Measurements from ENCODE around the gene TRAPPC11. TPM values are rescaled to one million over a fixed set of nuclear protein-coding genes. Genes with fewer than 3 reads are reported as not detected.

The TRAPPC11 gene
- total RNA-seq, 1 donor from 2014 or later: 26.3 TPM

DNA sequence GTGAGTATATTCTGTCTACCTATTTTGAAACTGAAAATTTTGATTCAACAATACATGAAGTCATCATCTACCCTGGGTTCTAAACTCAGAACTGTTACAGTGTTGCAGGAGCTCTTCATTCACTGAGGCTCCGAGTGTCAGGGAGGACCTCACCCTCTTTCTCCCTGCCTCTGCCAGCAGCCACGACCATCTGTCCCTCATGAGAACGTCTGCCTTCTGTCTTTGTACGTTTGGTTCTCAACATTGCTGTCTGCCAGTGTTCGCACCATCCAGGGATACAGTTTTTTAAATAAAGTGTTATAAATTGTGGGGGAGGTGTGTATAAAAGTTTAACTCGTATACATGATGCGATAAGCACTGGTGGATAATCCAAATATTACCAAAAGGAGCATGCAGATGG lies 55.5 kb downstream of the TRAPPC11 start:
- H3K27me3 Mint-ChIP-seq (ENCODE audit: low read depth): no peaks in the 10 kb centered on the region
- DNase-seq (ENCODE audit: low spot score): no peak
- TF ChIP-seq, protein P1, sequence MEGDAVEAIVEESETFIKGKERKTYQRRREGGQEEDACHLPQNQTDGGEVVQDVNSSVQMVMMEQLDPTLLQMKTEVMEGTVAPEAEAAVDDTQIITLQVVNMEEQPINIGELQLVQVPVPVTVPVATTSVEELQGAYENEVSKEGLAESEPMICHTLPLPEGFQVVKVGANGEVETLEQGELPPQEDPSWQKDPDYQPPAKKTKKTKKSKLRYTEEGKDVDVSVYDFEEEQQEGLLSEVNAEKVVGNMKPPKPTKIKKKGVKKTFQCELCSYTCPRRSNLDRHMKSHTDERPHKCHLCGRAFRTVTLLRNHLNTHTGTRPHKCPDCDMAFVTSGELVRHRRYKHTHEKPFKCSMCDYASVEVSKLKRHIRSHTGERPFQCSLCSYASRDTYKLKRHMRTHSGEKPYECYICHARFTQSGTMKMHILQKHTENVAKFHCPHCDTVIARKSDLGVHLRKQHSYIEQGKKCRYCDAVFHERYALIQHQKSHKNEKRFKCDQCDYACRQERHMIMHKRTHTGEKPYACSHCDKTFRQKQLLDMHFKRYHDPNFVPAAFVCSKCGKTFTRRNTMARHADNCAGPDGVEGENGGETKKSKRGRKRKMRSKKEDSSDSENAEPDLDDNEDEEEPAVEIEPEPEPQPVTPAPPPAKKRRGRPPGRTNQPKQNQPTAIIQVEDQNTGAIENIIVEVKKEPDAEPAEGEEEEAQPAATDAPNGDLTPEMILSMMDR (IDR thresholded peaks at IDR 0.05): no peak
- no peaks in the 10 kb centered on the region for H3K9me3 Mint-ChIP-seq (ENCODE audit: low read depth)
- peaks cover 28% of the 10 kb centered on the region for H3K36me3 Mint-ChIP-seq (ENCODE audit: low read depth)
- no peak overlapping the region for H3K27ac Mint-ChIP-seq (ENCODE audit: unreplicated experiment)
- H3K4me3 Mint-ChIP-seq (ENCODE audit: unreplicated experiment): no peak overlapping the region
- no peaks in the 10 kb centered on the region for H3K4me1 Mint-ChIP-seq (ENCODE audit: low read depth)

DNA sequence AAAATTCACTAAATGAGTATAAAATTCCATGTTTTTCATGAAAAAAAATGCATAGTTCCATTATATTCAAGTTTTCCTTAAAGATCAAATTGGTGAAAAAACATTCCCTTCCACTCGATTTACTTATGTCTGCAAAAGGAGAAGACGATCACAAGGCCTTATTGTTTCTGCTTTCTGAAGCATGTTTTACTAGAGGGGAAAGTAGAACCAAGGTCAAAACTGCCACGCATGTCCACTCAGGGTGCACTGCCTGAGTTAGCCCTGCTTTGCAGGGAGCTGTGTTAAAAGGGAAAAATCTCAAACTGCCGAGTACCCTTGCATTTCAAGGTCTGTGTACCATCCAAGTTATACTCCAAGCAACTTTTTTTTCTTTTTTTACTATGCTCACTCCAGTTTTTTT lies 57.2 kb downstream of the TRAPPC11 start:
- TF ChIP-seq, protein P1 (IDR thresholded peaks at IDR 0.05): no peak
- Mint-ChIP-seq H3K27ac (ENCODE audit: unreplicated experiment) (no peak overlapping the region), H3K4me1 (ENCODE audit: low read depth) (no peaks in the 10 kb centered on the region), H3K4me3 (ENCODE audit: unreplicated experiment) (no peak overlapping the region), H3K36me3 (ENCODE audit: low read depth) (peaks cover 24% of the 10 kb centered on the region), H3K9me3 (ENCODE audit: low read depth) (peaks cover 7% of the 10 kb centered on the region), H3K27me3 (ENCODE audit: low read depth) (peaks cover 1% of the 10 kb centered on the region)
- no peak for DNase-seq (ENCODE audit: low spot score)

DNA sequence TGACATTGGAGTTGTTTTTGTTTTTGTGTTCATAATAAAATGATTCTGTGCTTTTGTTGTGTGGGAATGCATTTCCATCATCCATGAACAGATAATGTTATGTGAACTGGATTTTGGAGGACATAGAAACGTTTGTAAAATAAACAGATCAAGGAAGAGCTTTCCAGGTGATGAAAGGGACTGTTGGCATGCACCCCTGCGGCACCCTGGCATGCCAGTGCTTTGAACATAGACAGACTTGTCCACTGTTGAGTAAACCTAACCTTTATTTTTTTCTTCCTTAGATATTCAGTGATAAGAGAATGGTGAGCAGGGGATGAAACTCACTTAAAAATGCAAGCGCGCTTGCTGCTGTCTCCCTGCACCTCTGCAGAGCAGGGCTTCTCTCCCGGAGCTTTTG lies 59.8 kb downstream of the TRAPPC11 start:
- peaks cover 2% of the 10 kb centered on the region for H3K4me1 Mint-ChIP-seq (ENCODE audit: low read depth)
- H3K4me3 Mint-ChIP-seq (ENCODE audit: unreplicated experiment): no peak overlapping the region
- no peak for DNase-seq (ENCODE audit: low spot score)
- no peak overlapping the region for H3K27ac Mint-ChIP-seq (ENCODE audit: unreplicated experiment)
- TF ChIP-seq, protein P1 (IDR thresholded peaks at IDR 0.05): no peak
- peaks cover 3% of the 10 kb centered on the region for H3K27me3 Mint-ChIP-seq (ENCODE audit: low read depth)
- peaks cover 8% of the 10 kb centered on the region for H3K36me3 Mint-ChIP-seq (ENCODE audit: low read depth)
- peaks cover 7% of the 10 kb centered on the region for H3K9me3 Mint-ChIP-seq (ENCODE audit: low read depth)

DNA sequence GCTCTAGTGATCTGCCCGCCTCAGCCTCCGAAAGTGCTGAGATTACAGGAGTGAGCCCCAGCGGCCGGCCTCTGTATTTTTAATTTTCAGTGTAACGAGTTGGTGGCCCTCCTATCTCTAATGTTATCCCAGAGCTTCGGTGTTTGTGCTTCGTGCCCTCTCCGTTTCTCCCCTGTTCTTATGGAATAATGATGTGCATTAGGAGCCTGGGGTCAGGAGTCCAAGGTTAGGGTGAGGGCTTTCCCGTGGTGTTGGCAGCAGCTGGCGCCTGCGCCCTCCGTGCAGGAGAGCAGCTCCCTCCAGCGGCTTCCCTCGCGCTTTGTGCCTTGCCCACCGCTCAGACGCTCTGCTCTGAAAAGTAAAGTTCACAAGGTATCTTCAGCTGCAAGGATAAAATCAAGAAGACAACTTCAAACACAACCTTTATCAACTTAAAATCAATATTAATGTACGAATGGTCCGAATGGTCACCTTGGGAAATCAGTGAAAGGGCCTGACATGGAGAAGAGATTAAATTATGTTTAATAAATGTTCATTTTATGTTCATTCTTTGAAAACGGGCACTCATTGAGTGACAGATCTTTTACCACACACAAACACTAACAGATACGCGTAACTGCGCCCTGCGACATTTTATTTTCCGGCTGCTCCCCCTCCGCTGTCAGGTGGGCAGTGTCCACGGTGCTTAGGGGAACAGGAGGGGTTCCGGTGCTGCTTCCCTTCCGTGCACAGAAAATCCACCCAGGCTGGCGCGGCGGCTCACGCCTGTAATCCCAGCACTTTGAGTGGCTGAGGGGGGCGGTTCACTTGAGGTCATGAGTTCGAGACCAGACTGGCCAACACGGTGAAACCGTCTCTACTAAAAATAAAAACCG lies 62.4 kb downstream of the TRAPPC11 start:
- TF ChIP-seq, protein P1 (IDR thresholded peaks at IDR 0.05): peak; percentile 22
- no peak for DNase-seq (ENCODE audit: low spot score)
- peaks cover 6% of the 10 kb centered on the region for H3K27me3 Mint-ChIP-seq (ENCODE audit: low read depth)
- H3K36me3 Mint-ChIP-seq (ENCODE audit: low read depth): peaks cover 1% of the 10 kb centered on the region
- no peak overlapping the region for H3K27ac Mint-ChIP-seq (ENCODE audit: unreplicated experiment)
- peaks cover 2% of the 10 kb centered on the region for H3K4me1 Mint-ChIP-seq (ENCODE audit: low read depth)
- H3K9me3 Mint-ChIP-seq (ENCODE audit: low read depth): peaks cover 7% of the 10 kb centered on the region
- peak overlapping the region; percentile 45 for H3K4me3 Mint-ChIP-seq (ENCODE audit: unreplicated experiment)

DNA sequence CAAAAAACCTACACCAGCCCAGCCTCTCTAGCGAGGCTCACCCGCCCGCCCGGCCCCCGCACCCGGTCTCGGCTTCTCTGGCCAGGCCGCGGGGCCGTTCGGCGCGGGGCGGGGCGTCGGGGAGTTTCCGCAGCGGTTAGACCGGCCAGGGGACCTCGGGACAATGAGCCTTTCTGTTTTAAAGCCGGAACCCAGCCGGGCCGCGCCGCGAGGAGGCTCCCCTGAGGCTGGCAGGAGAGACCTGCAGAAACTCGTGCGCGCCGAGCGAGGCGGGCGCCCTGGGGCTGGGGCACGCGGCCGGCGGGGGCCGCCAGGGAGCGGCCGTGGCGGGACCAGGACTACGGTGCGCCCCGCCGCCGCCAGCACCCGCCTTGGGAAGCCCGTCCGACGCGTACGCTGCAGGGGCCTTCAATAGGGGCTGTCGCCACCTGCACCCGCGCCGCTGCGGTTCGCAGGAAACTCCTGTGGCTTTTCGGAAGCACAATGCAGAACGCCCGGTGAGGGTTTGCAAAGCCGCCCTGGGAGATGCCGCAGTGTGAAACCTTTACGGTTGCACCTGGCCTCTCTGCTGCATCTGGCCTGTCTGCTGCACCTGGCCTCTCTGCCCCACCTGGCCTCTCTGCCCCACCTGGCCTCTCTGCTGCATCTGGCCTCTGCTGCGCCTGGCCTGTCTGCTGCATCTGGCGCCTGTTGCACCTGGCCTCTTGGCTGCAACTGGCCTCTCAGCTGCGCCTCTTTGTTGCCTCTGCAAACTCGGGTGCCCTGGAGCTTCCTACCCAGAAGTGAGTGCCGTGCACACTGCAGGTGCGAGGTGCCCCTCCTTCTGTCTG lies 63.9 kb downstream of the TRAPPC11 start:
- DNase-seq (ENCODE audit: low spot score): no peak
- H3K27ac Mint-ChIP-seq (ENCODE audit: unreplicated experiment): no peak overlapping the region
- H3K27me3 Mint-ChIP-seq (ENCODE audit: low read depth): peaks cover 6% of the 10 kb centered on the region
- H3K9me3 Mint-ChIP-seq (ENCODE audit: low read depth): peaks cover 7% of the 10 kb centered on the region
- peak overlapping the region; percentile 68 for H3K4me3 Mint-ChIP-seq (ENCODE audit: unreplicated experiment)
- TF ChIP-seq, protein P1 (IDR thresholded peaks at IDR 0.05): peak; percentile 46
- peaks cover 1% of the 10 kb centered on the region for H3K36me3 Mint-ChIP-seq (ENCODE audit: low read depth)
- H3K4me1 Mint-ChIP-seq (ENCODE audit: low read depth): peaks cover 2% of the 10 kb centered on the region
